OCI-LY1 (cell line): ENCODE measurements around the gene APBB1IP.
"Not testable (repeated sequence)": the region's sequence is repeated elsewhere in the genome, so short reads cannot be mapped to it uniquely, and the experiment has no call there.

ENCODE experiments used
- CTCF ChIP-seq: fragments of 200-600 bp; sonication (generic), shearing (Covaris generic); IDR thresholded peaks from 2 replicates; pipeline ENCODE4 v1.5.1; 2017; ENCODE audit warnings: mild to moderate bottlenecking, antibody characterized with exemption, low read length, moderate library complexity, mixed read lengths
- EZH2 ChIP-seq: fragments of 200-600 bp; sonication (generic), shearing (Covaris generic); IDR thresholded peaks from 2 replicates; pipeline ENCODE4 v1.8.0; 2017; ENCODE audit warnings: borderline replicate concordance, mixed run types, mild to moderate bottlenecking, antibody characterized with exemption, low read length, moderate library complexity, mixed read lengths

GRCh38 chr10:26589813-26590212 lies 151.7 kb downstream of the APBB1IP start:
- TF ChIP-seq CTCF, EZH2: not testable (repeated sequence)
